Measurements from ENCODE around the gene WDR17.
A peak's percentile ranks its signal among the peaks of the same experiment; 100 is the strongest.

WDR17 gene

GRCh38 chr4:176065435-176066291, at the start of gene WDR17:
TSS of gene WDR17 (plus strand) at chr4:176065841. CDS start at chr4:176111581, 45,740 bp downstream.
- peak; percentile 15 for DNase-seq (ENCODE audit: low read depth)

DNA sequence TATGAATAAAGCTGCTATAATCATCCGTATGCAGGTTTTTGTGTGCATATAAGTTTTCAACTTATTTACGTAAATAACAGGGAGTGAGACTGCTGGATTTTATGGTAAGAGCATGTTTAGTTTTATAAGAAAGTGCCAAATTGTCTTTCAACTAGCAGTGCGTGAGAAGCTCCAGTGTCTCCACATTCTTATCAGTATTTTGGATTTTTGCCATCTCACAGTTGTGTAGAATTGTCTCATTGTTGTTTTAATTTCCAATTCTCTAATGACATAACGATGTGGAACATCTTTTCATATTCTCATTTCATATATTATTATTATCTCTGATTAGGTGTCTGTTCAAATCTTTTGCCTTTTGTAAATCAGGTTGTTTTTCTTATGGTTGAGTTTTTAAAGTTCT, 49.0 kb upstream of the WDR17 start:
- no peak for DNase-seq (ENCODE audit: low read depth)

GRCh38 chr4:176020481-176021085, 45.1 kb upstream of the WDR17 start:
- DNase-seq (ENCODE audit: low read depth) = no peak

DNA sequence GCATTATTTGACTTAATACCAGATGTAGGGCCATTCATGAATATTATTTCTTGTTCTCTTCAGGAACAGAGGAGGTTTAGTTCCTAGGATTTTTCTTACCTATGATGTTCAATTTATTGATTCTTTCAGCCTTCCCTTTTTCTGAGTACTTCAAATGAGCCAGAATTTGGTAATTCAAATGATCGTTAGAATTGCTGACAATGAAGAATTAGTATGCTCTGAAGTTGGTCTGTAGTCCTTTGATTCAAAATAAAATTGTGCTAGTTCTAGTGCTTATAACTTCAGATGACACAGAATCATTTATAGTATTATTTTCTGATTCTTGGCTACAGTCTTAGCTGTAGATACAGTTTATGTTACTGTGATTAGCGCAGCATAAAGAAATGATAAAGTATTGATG, 35.2 kb upstream of the WDR17 start:
- no peak for DNase-seq (ENCODE audit: low read depth)

DNA sequence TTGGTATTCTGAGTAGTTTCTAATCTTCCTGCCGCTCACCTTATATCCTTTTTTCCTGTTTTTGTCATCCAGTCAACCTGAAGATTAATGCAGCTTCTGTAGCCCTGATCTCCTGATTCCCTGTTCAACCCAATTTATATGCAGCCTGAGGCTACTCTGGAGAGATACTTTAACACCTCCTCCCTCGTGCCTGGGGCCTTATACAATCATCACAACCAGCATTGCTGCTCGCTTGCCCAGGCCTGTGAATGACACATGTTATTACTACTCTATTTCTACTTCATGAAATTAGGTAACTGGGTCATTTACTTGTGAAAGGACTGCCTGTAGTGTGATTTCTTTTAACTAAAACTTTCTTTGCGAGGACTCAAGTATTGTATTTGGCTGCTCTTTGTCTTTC, 33.7 kb upstream of the WDR17 start:
- no peak for DNase-seq (ENCODE audit: low read depth)

DNA sequence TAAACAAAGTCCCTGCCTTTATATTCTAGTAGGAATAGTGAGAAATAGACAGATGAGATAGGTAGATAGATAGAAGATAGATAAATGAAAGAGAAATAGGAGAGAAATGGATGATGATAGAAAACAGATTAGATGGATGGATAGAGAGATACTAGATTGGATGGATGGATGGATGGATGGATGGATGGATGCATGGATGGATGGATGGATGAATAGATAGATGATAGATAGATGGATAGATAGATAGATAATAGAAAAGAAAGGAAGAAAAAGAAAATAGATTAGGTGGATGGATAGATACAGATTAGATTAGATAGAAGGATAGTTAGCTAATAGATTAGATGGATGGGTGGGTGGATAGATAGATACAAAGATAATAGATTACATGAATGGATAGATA, 33.2 kb upstream of the WDR17 start:
- DNase-seq (ENCODE audit: low read depth) = no peak

- peak; percentile 10 for DNase-seq (ENCODE audit: low read depth)
These were observed 31.1 kb upstream of the WDR17 start for GRCh38 chr4:176034499-176034898.

- no peak for DNase-seq (ENCODE audit: low read depth)
These were observed 30.7 kb upstream of the WDR17 start for GRCh38 chr4:176034936-176035335.

DNA sequence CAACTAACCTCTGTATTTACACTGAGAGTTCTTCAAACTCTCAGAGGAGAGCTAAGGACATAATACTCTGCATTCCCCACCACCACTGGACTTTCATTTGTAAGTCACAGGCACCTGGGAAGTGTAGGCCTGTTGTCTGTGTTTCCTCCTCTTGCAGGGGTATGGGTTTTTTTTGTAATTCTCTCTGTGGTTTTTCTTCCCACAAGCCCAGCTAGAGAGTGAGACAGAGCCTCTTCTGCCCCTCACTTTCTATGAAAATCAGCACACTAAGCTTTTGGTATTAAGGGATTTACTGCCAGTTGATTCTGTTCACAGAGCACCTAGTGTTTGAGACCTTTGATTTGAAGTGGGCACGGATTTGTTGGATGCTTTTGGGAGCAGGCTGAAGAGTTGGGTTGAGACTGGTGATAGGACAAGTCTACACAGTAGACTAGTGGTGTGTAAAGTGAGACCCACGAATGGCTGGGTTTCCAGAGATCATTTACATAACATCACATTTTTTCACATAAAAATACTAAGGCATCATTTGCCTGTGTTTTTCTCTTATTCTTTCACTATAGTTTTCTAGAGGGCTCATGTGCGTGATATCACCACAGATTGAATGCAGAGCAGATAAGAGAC, 28.9 kb upstream of the WDR17 start:
- no peak for DNase-seq (ENCODE audit: low read depth)

DNA sequence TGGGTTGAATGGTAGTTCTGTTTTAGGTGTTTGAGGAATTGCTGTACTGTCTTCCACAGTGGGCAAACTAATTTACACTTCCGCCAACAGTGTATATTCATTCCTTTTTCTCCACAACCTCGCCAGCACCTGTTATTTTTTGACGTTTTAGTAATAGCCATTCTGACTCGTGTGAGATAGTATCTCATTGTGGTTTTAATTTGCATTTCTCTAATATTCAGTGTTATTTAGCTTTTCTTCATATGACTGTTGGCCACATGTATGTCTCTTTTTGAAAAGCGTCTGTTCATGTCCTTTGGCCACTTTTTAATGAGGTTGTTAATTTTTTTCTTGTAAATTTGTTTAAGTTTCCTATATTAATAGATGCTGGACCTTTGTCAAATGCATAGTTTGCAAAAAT, 26.9 kb upstream of the WDR17 start:
- DNase-seq (ENCODE audit: low read depth) = no peak

GRCh38 chr4:176042195-176042594, 23.4 kb upstream of the WDR17 start:
- DNase-seq (ENCODE audit: low read depth) = no peak

DNA sequence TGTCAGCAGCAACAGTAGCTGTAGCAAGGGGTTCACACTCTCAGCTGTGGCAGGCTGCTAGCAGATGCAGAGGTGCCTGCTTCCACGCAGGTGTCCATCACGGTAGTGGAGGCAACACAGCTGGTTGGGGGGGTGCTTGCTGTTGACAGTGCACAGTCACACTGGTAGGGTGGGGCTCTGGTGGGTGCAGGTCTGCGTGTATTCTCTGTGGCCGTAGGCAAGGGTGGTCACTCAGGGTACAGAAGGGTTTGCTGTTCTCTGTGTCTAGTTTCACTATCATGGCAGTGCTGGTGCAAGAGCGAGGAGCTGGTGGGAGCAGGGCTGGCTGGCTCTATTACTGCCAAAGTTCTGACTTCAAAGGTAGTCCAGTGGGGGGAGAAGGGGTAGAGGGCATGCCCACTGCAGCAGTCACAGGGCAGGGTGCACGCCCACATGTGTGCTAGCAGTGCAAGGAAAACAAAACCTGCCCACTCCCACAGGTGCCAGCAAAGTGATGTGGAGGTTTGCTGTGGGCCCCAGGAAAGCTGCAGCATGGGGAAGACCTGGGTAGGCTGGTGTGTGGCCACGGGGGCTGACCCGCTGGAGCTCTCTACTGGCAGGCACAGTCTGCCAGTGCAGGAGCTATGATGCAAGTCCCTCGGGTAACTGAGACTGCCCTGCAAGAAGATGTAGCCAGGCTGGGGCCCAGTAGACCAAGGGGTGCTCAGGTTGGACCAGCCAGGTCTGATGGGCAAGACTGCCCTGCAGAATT, 21.6 kb upstream of the WDR17 start:
- DNase-seq (ENCODE audit: low read depth) = no peak

GRCh38 chr4:176044589-176044951, 21.1 kb upstream of the WDR17 start:
- DNase-seq (ENCODE audit: low read depth) = no peak

DNA sequence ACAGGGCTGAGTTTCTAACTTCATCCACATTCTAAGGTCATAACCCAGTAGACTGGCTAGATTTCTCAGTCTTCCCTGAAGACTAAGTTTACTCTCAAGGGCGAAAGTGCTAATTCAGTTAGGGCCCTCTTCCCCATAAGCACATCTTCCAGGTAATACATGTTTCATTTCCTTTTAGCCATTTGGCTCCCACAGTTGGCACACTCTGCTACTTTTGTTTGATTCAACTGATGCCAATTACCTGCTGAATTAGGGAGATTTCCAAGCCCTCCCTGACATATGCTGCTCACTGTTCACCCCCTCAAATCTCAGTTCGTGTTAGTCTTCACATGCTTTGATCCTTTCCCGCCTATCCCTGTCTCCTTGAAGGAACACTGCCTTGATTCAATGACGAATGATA, 17.0 kb upstream of the WDR17 start:
- DNase-seq (ENCODE audit: low read depth) = no peak

DNA sequence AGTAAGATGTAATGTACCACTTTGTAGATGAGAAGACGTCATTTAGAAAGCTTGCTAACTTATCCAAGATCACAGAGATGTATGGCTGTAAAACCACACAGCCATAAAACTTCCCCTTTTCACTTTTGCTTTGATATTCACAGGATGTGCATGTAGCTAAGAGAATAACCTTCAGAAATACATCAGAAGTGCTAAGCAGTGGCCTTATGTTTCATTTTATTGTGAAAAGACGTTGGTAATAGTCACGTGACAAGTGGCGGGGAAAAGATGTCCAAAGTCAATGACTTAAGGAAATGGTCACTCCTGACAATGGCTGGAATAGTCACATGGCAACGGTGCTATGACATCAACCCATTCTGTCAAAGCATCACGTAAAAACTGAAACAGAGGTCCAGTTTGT, 12.9 kb upstream of the WDR17 start:
- no peak for DNase-seq (ENCODE audit: low read depth)

DNA sequence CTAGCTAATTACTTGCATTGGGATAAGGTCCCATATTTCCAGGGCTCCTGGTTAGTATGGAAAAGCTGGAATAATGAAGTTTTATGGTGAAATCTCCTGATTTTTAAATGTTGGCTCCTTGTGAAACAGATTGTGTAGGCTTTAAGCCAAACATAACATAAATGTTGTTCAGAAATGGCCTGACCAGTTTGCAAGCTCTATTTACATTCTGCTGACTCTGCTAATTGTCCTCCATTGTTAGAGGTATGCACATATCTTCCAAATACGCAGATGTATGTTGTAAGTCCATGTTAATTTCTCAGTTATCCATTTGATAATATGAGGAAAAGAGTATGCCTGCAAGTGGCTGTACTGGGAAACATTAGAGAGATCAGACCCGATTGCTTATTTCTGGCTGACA, 11.9 kb upstream of the WDR17 start:
- no peak for DNase-seq (ENCODE audit: low read depth)

GRCh38 chr4:176054942-176055341, 10.7 kb upstream of the WDR17 start:
- no peak for DNase-seq (ENCODE audit: low read depth)

DNA sequence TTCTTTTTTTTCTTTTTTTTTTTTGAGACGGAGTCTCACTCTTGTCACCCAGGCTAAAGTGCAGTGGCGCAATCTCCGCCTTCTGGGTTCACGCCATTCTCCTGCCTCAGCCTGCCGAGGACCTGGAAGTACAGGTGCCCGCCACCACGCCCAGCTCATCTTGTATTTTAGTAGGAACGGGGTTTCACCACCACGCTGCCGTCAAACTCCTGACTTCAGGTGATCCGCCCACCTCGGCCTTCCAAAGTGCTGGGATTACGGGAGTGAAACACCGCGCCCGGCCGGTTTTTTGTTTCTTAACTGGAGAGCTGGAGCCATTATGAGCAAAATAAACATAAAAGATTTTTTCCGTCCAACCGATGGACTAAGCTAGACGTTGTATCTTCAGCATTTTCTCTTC, 1.9 kb upstream of the WDR17 start:
- DNase-seq (ENCODE audit: low read depth) = no peak

- DNase-seq (ENCODE audit: low read depth) = no peak
These were observed 1.1 kb upstream of the WDR17 start for GRCh38 chr4:176064539-176064938.

DNA sequence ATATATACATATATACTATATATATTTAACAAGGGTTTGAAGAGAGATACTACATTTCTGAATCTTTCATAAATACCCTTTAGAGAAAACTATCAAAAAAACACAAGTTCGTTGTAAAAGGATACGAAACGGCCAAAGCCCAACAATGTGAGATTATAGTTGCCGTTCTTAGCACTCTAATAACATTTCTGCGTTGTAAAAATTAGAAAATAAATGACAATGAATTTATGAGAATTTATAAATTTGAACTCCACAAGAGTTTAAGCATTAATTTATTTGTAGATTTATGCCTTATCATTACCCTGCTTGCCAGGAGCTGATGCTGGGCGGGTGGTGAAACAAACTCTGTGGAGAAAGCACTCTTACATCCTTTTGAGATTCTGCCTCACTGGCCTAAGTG, 1.1 kb downstream of the WDR17 start:
- no peak for DNase-seq (ENCODE audit: low read depth)

GRCh38 chr4:176077561-176077960, 11.9 kb downstream of the WDR17 start:
- no peak for DNase-seq (ENCODE audit: low read depth)

DNA sequence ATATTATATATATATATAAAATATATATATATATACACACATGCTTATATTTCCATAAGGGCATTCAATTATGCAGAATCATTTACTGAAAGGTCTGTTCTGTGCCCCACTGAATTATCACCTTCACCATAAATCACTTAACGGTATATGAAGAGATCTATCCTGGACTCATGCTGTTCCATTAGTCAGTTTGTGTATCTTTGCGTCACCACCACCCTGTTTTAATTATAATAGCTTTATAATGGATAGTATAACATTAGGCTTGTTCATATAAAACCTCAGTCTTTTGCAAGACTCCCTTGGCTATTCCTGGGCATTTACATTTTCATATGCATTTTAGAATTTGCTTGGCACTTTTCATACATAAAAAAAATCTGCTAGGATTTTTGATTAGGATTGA, 19.1 kb downstream of the WDR17 start:
- DNase-seq (ENCODE audit: low read depth) = no peak

GRCh38 chr4:176090115-176090514, 24.5 kb downstream of the WDR17 start:
- no peak for DNase-seq (ENCODE audit: low read depth)
